ENCODE results near the gene IQCH. TPM values are rescaled to one million over a fixed set of nuclear protein-coding genes. Genes with fewer than 3 reads are reported as not detected.
"Not testable (repeated sequence)": the region's sequence is repeated elsewhere in the genome, so short reads cannot be mapped to it uniquely, and the experiment has no call there.

The IQCH gene
- total RNA-seq, 1 experiment from 2014 or later = 1.1 TPM

- H3K23ac ChIP-seq (ENCODE audit: insufficient read length, low read depth, low read length); H3K4me1 ChIP-seq (ENCODE audit: insufficient read depth, low read length); H3K23me2 ChIP-seq (ENCODE audit: insufficient read length, low read depth, low read length, poor library complexity, severe bottlenecking); H2BK20ac ChIP-seq (ENCODE audit: low read depth, low read length, poor library complexity, severe bottlenecking); H3K27me3 Mint-ChIP-seq (ENCODE audit: low read depth); H2BK12ac ChIP-seq (ENCODE audit: insufficient read length, low read depth, low read length); H3K27ac Mint-ChIP-seq; H3K14ac ChIP-seq (ENCODE audit: insufficient read depth, low read length); H4K20me1 ChIP-seq (ENCODE audit: control insufficient read depth, insufficient read depth, insufficient read length); H3K4ac ChIP-seq (ENCODE audit: low read depth, low read length); H3K27me3 ChIP-seq (ENCODE audit: insufficient read depth, low read length); H3K9ac ChIP-seq (ENCODE audit: extremely low read depth, insufficient read length, low read length); H2BK120ac ChIP-seq (ENCODE audit: low read depth, low read length, poor library complexity, severe bottlenecking); H3K18ac ChIP-seq (ENCODE audit: insufficient read length, low read depth, low read length); H4K5ac ChIP-seq (ENCODE audit: insufficient read length, low read depth, low read length); DNase-seq; H3K4me3 Mint-ChIP-seq; H3T11ph ChIP-seq (ENCODE audit: low read length); H2AK5ac ChIP-seq (ENCODE audit: insufficient read length, low read length); H3K4me2 ChIP-seq (ENCODE audit: insufficient read depth, insufficient read length, low read length); H2BK5ac ChIP-seq (ENCODE audit: insufficient read length, low read length); H3K79me2 ChIP-seq (ENCODE audit: insufficient read depth, low read length); H3K9me3 ChIP-seq (ENCODE audit: control insufficient read depth, low read depth, low read length); H4K91ac ChIP-seq (ENCODE audit: insufficient read length, low read depth, low read length); H3K36me3 Mint-ChIP-seq (ENCODE audit: insufficient read depth in 1 of 3, low read depth in 3 of 3); H2AFZ ChIP-seq (ENCODE audit: low read length); H2BK15ac ChIP-seq (ENCODE audit: low read depth, low read length); H3K79me1 ChIP-seq (ENCODE audit: insufficient read depth, low read depth, low read length, poor library complexity, severe bottlenecking); H3K27ac ChIP-seq (ENCODE audit: insufficient read length, low read depth, low read length); H4K8ac ChIP-seq (replicated peaks; ENCODE audit: insufficient read length, low read depth, low read length); H3K56ac ChIP-seq (ENCODE audit: insufficient read length, low read depth, low read length): not testable (repeated sequence)
- Mint-ChIP-seq H3K9me3 (peaks cover 4 to 10% of the 10 kb centered on the region in 2 experiments; a peak in 4 of 5 replicates), H3K4me1 (peaks cover 11 to 13% of the 10 kb centered on the region in 2 experiments)
- no CpG with 5 or more reads among the region's 6 CpGs for WGBS (ENCODE audit: extremely low coverage, insufficient read length, low lambda C conversion rate)
These were observed 31.8 kb downstream of the IQCH start for GRCh38 chr15:67286400-67286799.

Data from H9 (cell line).